Trophoblast cell (in vitro differentiated cells and primary cell): ENCODE measurements around the gene DENND5A.
"Not testable (repeated sequence)": the region's sequence is repeated elsewhere in the genome, so short reads cannot be mapped to it uniquely, and the experiment has no call there.

Experiments used
- DNase-seq, 2 donors: peaks; one replicate each; pipeline ENCODE4 v3.0.0-alpha.2; 2016
- H2AFZ ChIP-seq: 2 replicates; pipeline ENCODE4 v1.6.1; 2013; ENCODE audit warnings: low read length, moderate library complexity, mild to moderate bottlenecking; ENCODE audit not compliant: insufficient read depth, poor library complexity
- H2AK5ac ChIP-seq: 2 replicates; pipeline ENCODE4 v1.6.1; 2013; ENCODE audit warnings: mild to moderate bottlenecking, low read length
- H2BK120ac ChIP-seq: 2 replicates; pipeline ENCODE4 v1.6.1; 2013; ENCODE audit warnings: low read length, mild to moderate bottlenecking, moderate library complexity; ENCODE audit not compliant: insufficient read depth, poor library complexity
- H2BK12ac ChIP-seq: 2 replicates; pipeline ENCODE4 v1.6.1; 2013; ENCODE audit warnings: mild to moderate bottlenecking, low read length, moderate library complexity
- H2BK5ac ChIP-seq: 2 replicates; pipeline ENCODE4 v1.6.1; 2013; ENCODE audit warnings: low read length, low read depth, moderate library complexity, mild to moderate bottlenecking; ENCODE audit not compliant: poor library complexity
- H3K14ac ChIP-seq: 2 replicates; pipeline ENCODE4 v1.6.1; 2013; ENCODE audit warnings: mild to moderate bottlenecking, low read length
- H3K18ac ChIP-seq: 2 replicates; pipeline ENCODE4 v1.6.1; 2013; ENCODE audit warnings: mild to moderate bottlenecking, low read length
- H3K23ac ChIP-seq: 2 replicates; pipeline ENCODE4 v1.6.1; 2013; ENCODE audit warnings: low read length
- H3K27ac ChIP-seq: 2 replicates; pipeline ENCODE4 v1.5.1; 2013; ENCODE audit warnings: low read depth, mild to moderate bottlenecking, inconsistent platforms, low read length, moderate library complexity
- H3K27me3 ChIP-seq: 2 replicates; pipeline ENCODE4 v1.6.1; 2013; ENCODE audit warnings: inconsistent platforms, mild to moderate bottlenecking, low read length, moderate library complexity; ENCODE audit not compliant: insufficient read depth
- H3K36me3 ChIP-seq, 2 experiments: 1 replicate in 1 of 2; 2 replicates in 1 of 2; pipeline ENCODE4 v1.6.1; 2013; ENCODE audit warnings: low read length in 2 of 2, mild to moderate bottlenecking in 2 of 2, moderate library complexity in 1 of 2; ENCODE audit not compliant: insufficient read depth in 2 of 2, control insufficient read depth in 1 of 2
- H3K4ac ChIP-seq: 2 replicates; pipeline ENCODE4 v1.6.1; 2013; ENCODE audit warnings: low read depth, mild to moderate bottlenecking, low read length, moderate library complexity
- H3K4me1 ChIP-seq, 2 experiments: 1 replicate in 1 of 2; 2 replicates in 1 of 2; pipeline ENCODE4 v1.6.1; 2013; ENCODE audit warnings: low read length in 2 of 2, mild to moderate bottlenecking in 2 of 2, moderate library complexity in 1 of 2; ENCODE audit not compliant: insufficient read depth in 2 of 2, control insufficient read depth in 1 of 2
- H3K4me2 ChIP-seq: 2 replicates; pipeline ENCODE4 v1.6.1; 2013; ENCODE audit warnings: inconsistent platforms, mild to moderate bottlenecking, low read length, moderate library complexity
- H3K4me3 ChIP-seq: 2 replicates; pipeline ENCODE4 v1.5.1; 2013; ENCODE audit warnings: mild to moderate bottlenecking, low read depth, low read length, inconsistent platforms
- H3K79me1 ChIP-seq: one replicate; pipeline ENCODE4 v1.6.1; 2013; ENCODE audit warnings: low read length
- H3K79me2 ChIP-seq: 2 replicates; pipeline ENCODE4 v1.6.1; 2013; ENCODE audit warnings: low read length, mild to moderate bottlenecking; ENCODE audit not compliant: control insufficient read depth, insufficient read depth, poor library complexity
- H3K9ac ChIP-seq: 2 replicates; pipeline ENCODE4 v1.6.1; 2013; ENCODE audit warnings: mild to moderate bottlenecking, low read length
- H3K9me3 ChIP-seq: 2 replicates; pipeline ENCODE4 v1.6.1; 2013; ENCODE audit warnings: low read depth, mild to moderate bottlenecking, control low read depth, inconsistent platforms, low read length; ENCODE audit not compliant: insufficient read depth
- H4K12ac ChIP-seq: 2 replicates; pipeline ENCODE4 v1.6.1; 2013; ENCODE audit warnings: low read depth, mild to moderate bottlenecking, low read length, moderate library complexity
- H4K8ac ChIP-seq: 2 replicates; pipeline ENCODE4 v1.6.1; 2013; ENCODE audit warnings: low read depth, mild to moderate bottlenecking, low read length, moderate library complexity
- H4K91ac ChIP-seq: one replicate; pipeline ENCODE4 v1.6.1; 2013; ENCODE audit warnings: low read depth, mild to moderate bottlenecking, low read length, moderate library complexity
- WGBS: extraction: QIAGEN DNeasy Blood & Tissue Kit; methylation state at CpG from one replicate; pipeline ENCODE4 v1.1.7; 2013; ENCODE audit warnings: missing lambda C conversion rate; ENCODE audit not compliant: insufficient read length, insufficient coverage; ENCODE audit errors: extremely low coverage; 5-methylcytosine and 5-hydroxymethylcytosine counted together

Gene DENND5A

GRCh38 chr11:9263840-9264315 is 1.3 kb downstream of the DENND5A start:
- peaks cover 10% of the 10 kb centered on the region for H3K79me1 ChIP-seq
- H2AFZ ChIP-seq = no peak overlapping the region
- H3K9ac ChIP-seq = peak overlapping the region; percentile 59
- H2BK12ac ChIP-seq = no peak overlapping the region
- no peaks in the 10 kb centered on the region for H3K9me3 ChIP-seq
- peaks cover 3 to 4% of the 10 kb centered on the region in 2 experiments for H3K4me1 ChIP-seq
- H4K91ac ChIP-seq = no peak overlapping the region
- no peak overlapping the region for H2BK5ac ChIP-seq
- H4K8ac ChIP-seq = no peak overlapping the region
- no peak overlapping the region for H2AK5ac ChIP-seq
- H3K4me2 ChIP-seq = peak overlapping the region; percentile 76
- no peak overlapping the region for H3K18ac ChIP-seq
- DNase-seq = peak; percentile 26 to 65
- no CpG with 5 or more reads among the region's 9 CpGs for WGBS
- H3K14ac ChIP-seq = no peak overlapping the region
- no peaks in the 10 kb centered on the region for H3K27me3 ChIP-seq
- H3K79me2 ChIP-seq = peaks cover 13% of the 10 kb centered on the region
- no peaks in the 10 kb centered on the region for H3K36me3 ChIP-seq
- H3K4ac ChIP-seq = peak overlapping the region; percentile 53
- H3K23ac ChIP-seq = no peak overlapping the region
- no peak overlapping the region for H4K12ac ChIP-seq
- H2BK120ac ChIP-seq = no peak overlapping the region
- H3K4me3 ChIP-seq = peak overlapping the region; percentile 75
- no peak overlapping the region for H3K27ac ChIP-seq

DNA sequence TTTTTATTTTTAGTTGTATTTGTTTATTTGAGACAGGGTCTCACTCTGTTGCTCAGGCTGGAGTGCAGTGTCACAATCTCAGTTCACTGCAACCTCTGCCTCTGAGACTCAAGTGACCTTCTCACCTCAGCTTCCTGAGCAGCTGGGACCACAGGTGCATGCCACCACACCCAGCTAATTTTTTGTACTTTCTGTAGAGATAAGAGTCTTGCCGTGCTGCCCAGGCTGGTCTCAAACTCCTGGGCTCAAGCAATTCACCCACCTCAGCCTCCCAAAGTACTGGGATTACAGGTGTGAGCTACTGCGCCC is 4.4 kb downstream of the DENND5A start:
- not testable (repeated sequence) for DNase-seq, H3K36me3 ChIP-seq, H4K91ac ChIP-seq, H4K12ac ChIP-seq, H2BK120ac ChIP-seq, H2AK5ac ChIP-seq, H2AFZ ChIP-seq, H3K27me3 ChIP-seq, H3K9ac ChIP-seq, H4K8ac ChIP-seq, H3K4me3 ChIP-seq, H3K14ac ChIP-seq, H2BK5ac ChIP-seq, H3K23ac ChIP-seq, H3K18ac ChIP-seq, H3K27ac ChIP-seq, H3K4me1 ChIP-seq, H3K4me2 ChIP-seq, H3K9me3 ChIP-seq, H2BK12ac ChIP-seq
- WGBS = no CpG with 5 or more reads among the region's 2 CpGs
- peaks cover 13% of the 10 kb centered on the region for H3K79me2 ChIP-seq
- peaks cover 10% of the 10 kb centered on the region for H3K79me1 ChIP-seq
- peak overlapping the region; percentile 64 for H3K4ac ChIP-seq

- H3K27me3 ChIP-seq = no peaks in the 10 kb centered on the region
- H3K4ac ChIP-seq = peak overlapping the region; percentile 91
- no CpG with 5 or more reads among the region's 4 CpGs for WGBS
Observed at GRCh38 chr11:9259981-9260837, 4.9 kb downstream of the DENND5A start.

DNA sequence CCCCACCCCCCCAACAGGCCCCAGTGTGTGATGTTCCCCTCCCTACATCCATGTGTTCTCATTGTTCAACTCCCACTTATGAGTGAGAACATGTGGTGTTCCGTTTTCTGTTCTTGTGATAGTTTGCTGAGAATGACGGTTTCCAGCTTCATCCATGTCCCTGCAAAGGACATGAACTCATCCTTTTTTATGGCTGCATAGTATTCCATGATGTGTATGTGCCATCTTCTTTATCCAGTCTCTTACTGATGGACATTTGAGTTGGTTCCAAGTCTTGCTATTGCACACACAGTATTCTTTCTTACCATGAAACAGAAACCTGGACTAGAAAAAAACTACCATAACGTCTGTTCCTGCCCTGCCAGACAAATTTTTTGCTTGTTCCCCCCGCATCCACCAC is 6.9 kb downstream of the DENND5A start:
- H2BK5ac ChIP-seq, H3K4me1 ChIP-seq, H3K23ac ChIP-seq, DNase-seq, H2AFZ ChIP-seq, H3K79me1 ChIP-seq, H4K12ac ChIP-seq, H3K27ac ChIP-seq, H3K4me2 ChIP-seq, H3K9ac ChIP-seq, H3K18ac ChIP-seq, H3K36me3 ChIP-seq, H2BK12ac ChIP-seq, H4K91ac ChIP-seq, H2BK120ac ChIP-seq, H4K8ac ChIP-seq, H2AK5ac ChIP-seq, H3K4me3 ChIP-seq, H3K79me2 ChIP-seq, H3K14ac ChIP-seq, H3K27me3 ChIP-seq, H3K9me3 ChIP-seq: not testable (repeated sequence)
- H3K4ac ChIP-seq = peak overlapping the region; percentile 96
- no CpG with 5 or more reads among the region's 4 CpGs for WGBS

More at GRCh38 chr11:9259981-9260837, 4.9 kb downstream of the DENND5A start:
- Histone ChIP-seq H2AK5ac (no peak overlapping the region), H2AFZ (no peak overlapping the region), H4K91ac (no peak overlapping the region), H3K4me1 (peaks cover 3 to 4% of the 10 kb centered on the region in 2 experiments), H3K79me2 (peaks cover 11% of the 10 kb centered on the region), H3K4me3 (no peak overlapping the region), H2BK12ac (no peak overlapping the region), H3K79me1 (peaks cover 7% of the 10 kb centered on the region), H3K9me3 (no peaks in the 10 kb centered on the region), H3K9ac (no peak overlapping the region), H2BK5ac (no peak overlapping the region), H3K14ac (no peak overlapping the region), H4K12ac (no peak overlapping the region), H3K27ac (no peak overlapping the region), H3K23ac (no peak overlapping the region), H4K8ac (no peak overlapping the region), H3K4me2 (no peak overlapping the region), H3K18ac (no peak overlapping the region), H3K36me3 (peaks cover 2 to 4% of the 10 kb centered on the region in 2 experiments), H2BK120ac (no peak overlapping the region)
- DNase-seq = no peak
